GM19467 (cell line): ENCODE results near the gene TENM4.

ENCODE experiments used
- ATAC-seq: cut with Tn5 transposase; IDR thresholded peaks from one replicate; pipeline ENCODE4 v1.9.1; 2021; ENCODE audit warnings: mild to moderate bottlenecking, moderate library complexity; ENCODE audit not compliant: unreplicated experiment

The TENM4 gene

GRCh38 chr11:78690352-78690987, 750.4 kb downstream of the TENM4 start:
- ATAC-seq, result no peak

GRCh38 chr11:78689585-78690153, 751.2 kb downstream of the TENM4 start:
- ATAC-seq, result no peak

GRCh38 chr11:78689101-78689500, 751.7 kb downstream of the TENM4 start:
- no peak for ATAC-seq

- ATAC-seq, result no peak
These were observed 752.4 kb downstream of the TENM4 start for GRCh38 chr11:78688460-78688859.

- ATAC-seq, result no peak
These were observed 755.7 kb downstream of the TENM4 start for GRCh38 chr11:78685156-78685555.

- ATAC-seq, result no peak
These were observed 756.5 kb downstream of the TENM4 start for GRCh38 chr11:78684377-78684776.

- ATAC-seq, result no peak
These were observed 757.1 kb downstream of the TENM4 start for GRCh38 chr11:78683774-78684173.

- ATAC-seq, result no peak
These were observed 764.7 kb downstream of the TENM4 start for GRCh38 chr11:78676026-78676557.

- ATAC-seq, result no peak
These were observed 767.8 kb downstream of the TENM4 start for GRCh38 chr11:78672850-78673620.

GRCh38 chr11:78669249-78669648, 771.6 kb downstream of the TENM4 start:
- no peak for ATAC-seq

GRCh38 chr11:78667461-78667860, 773.4 kb downstream of the TENM4 start:
- no peak for ATAC-seq

- ATAC-seq, result no peak
These were observed 774.1 kb downstream of the TENM4 start for GRCh38 chr11:78666675-78667160.

- no peak for ATAC-seq
These were observed 776.2 kb downstream of the TENM4 start for GRCh38 chr11:78664636-78665035.

GRCh38 chr11:78662811-78663210, 778.0 kb downstream of the TENM4 start:
- ATAC-seq, result no peak

- ATAC-seq, result no peak
These were observed 780.4 kb downstream of the TENM4 start for GRCh38 chr11:78660471-78660870.

GRCh38 chr11:78659326-78660270, 781.2 kb downstream of the TENM4 start:
- ATAC-seq, result no peak

- ATAC-seq, result no peak
These were observed 782.6 kb downstream of the TENM4 start for GRCh38 chr11:78657968-78658839.

GRCh38 chr11:78657441-78657840, 783.4 kb downstream of the TENM4 start:
- no peak for ATAC-seq

GRCh38 chr11:78656984-78657383, 783.8 kb downstream of the TENM4 start:
- ATAC-seq, result no peak

GRCh38 chr11:78656327-78656726, 784.5 kb downstream of the TENM4 start:
- no peak for ATAC-seq
